GM18861 (cell line): ENCODE data around the gene ICAM5.

ENCODE experiments used
- ATAC-seq: cut with Tn5 transposase; IDR thresholded peaks from one replicate; pipeline ENCODE4 v1.9.1; 2021; ENCODE audit not compliant: unreplicated experiment

ICAM5 gene

GRCh38 chr19:10290876-10291553 lies 1.3 kb downstream of the ICAM5 start:
- ATAC-seq: no peak

GRCh38 chr19:10291554-10292205 lies 1.9 kb downstream of the ICAM5 start:
- no peak for ATAC-seq

GRCh38 chr19:10292206-10292788 lies 2.5 kb downstream of the ICAM5 start:
- no peak for ATAC-seq

- ATAC-seq: no peak
Measured at GRCh38 chr19:10292789-10293636, 3.3 kb downstream of the ICAM5 start.

- ATAC-seq: no peak
Measured at GRCh38 chr19:10293637-10294367, 4.0 kb downstream of the ICAM5 start.

- ATAC-seq: no peak
Measured at GRCh38 chr19:10294368-10294697, 4.6 kb downstream of the ICAM5 start.

GRCh38 chr19:10295305-10295846 lies 5.6 kb downstream of the ICAM5 start:
- no peak for ATAC-seq

GRCh38 chr19:10295847-10296591 lies 6.3 kb downstream of the ICAM5 start:
- no peak for ATAC-seq

GRCh38 chr19:10299545-10300458 lies 10.1 kb downstream of the ICAM5 start:
- no peak for ATAC-seq

- no peak for ATAC-seq
Measured at GRCh38 chr19:10305139-10305806, 15.5 kb downstream of the ICAM5 start.

GRCh38 chr19:10306327-10306726 lies 16.6 kb downstream of the ICAM5 start:
- ATAC-seq: no peak

- ATAC-seq: no peak
Measured at GRCh38 chr19:10309423-10309822, 19.7 kb downstream of the ICAM5 start, which contains the start of gene ZGLP1. TSS of gene ZGLP1 (minus strand) at chr19:10309815.

- peak; percentile 72 for ATAC-seq
Measured at GRCh38 chr19:10315335-10316214, 25.8 kb downstream of the ICAM5 start, which contains the start of gene FDX2. TSS of gene FDX2 (minus strand) at chr19:10316015. CDS start at chr19:10315996, 19 bp downstream.

GRCh38 chr19:10316229-10317044 lies 26.7 kb downstream of the ICAM5 start:
- no peak for ATAC-seq

GRCh38 chr19:10317045-10317856 lies 27.5 kb downstream of the ICAM5 start:
- ATAC-seq: no peak
